Endothelial cell (in vitro differentiated cells): ENCODE data around the gene IL21R. TPM values are rescaled to one million over a fixed set of nuclear protein-coding genes. Genes with fewer than 3 reads are reported as not detected.
"Not testable (repeated sequence)": the region's sequence is repeated elsewhere in the genome, so short reads cannot be mapped to it uniquely, and the experiment has no call there.

Source experiments
- DNase-seq: peaks from one replicate; pipeline ENCODE4 v3.0.0; 2021; ENCODE audit warnings: low spot score
- H3K27ac Mint-ChIP-seq: one replicate; pipeline ENCODE4 v1.8.0; 2021; ENCODE audit warnings: mixed read lengths, inconsistent platforms; ENCODE audit not compliant: unreplicated experiment
- H3K27me3 Mint-ChIP-seq: one replicate; pipeline ENCODE4 v1.8.0; 2021; ENCODE audit warnings: mild to moderate bottlenecking, moderate library complexity, mixed read lengths, inconsistent platforms; ENCODE audit not compliant: unreplicated experiment
- H3K36me3 Mint-ChIP-seq: one replicate; pipeline ENCODE4 v1.8.0; 2021; ENCODE audit warnings: mild to moderate bottlenecking, low read depth, mixed read lengths, inconsistent platforms; ENCODE audit not compliant: unreplicated experiment
- H3K4me1 Mint-ChIP-seq: one replicate; pipeline ENCODE4 v1.8.0; 2021; ENCODE audit warnings: mild to moderate bottlenecking, mixed read lengths, inconsistent platforms; ENCODE audit not compliant: unreplicated experiment
- H3K4me3 Mint-ChIP-seq: one replicate; pipeline ENCODE4 v1.8.0; 2021; ENCODE audit warnings: mild to moderate bottlenecking, mixed read lengths, inconsistent platforms; ENCODE audit not compliant: unreplicated experiment
- H3K9me3 Mint-ChIP-seq: one replicate; pipeline ENCODE4 v1.8.0; 2021; ENCODE audit warnings: mixed read lengths, inconsistent platforms; ENCODE audit not compliant: unreplicated experiment
- total RNA-seq: library from RNA; stranded (reverse); fragmentation: NEBNext Ultra II Directional; extraction: Animal tissue kit (Norgen Biotek cat#: 25700); gene quantifications from one replicate; pipeline ENCODE4 v1.2.1, GENCODE V29; 2021; ENCODE audit not compliant: unreplicated experiment
- TF ChIP-seq, protein P1 (sequence below): fragments of 200-600 bp; sonication (generic); IDR thresholded peaks from one replicate; pipeline ENCODE4 v1.5.0; 2021; ENCODE audit warnings: antibody characterized with exemption; ENCODE audit not compliant: unreplicated experiment

IL21R gene
- total RNA-seq, 1 donor from 2014 or later = not detected

DNA sequence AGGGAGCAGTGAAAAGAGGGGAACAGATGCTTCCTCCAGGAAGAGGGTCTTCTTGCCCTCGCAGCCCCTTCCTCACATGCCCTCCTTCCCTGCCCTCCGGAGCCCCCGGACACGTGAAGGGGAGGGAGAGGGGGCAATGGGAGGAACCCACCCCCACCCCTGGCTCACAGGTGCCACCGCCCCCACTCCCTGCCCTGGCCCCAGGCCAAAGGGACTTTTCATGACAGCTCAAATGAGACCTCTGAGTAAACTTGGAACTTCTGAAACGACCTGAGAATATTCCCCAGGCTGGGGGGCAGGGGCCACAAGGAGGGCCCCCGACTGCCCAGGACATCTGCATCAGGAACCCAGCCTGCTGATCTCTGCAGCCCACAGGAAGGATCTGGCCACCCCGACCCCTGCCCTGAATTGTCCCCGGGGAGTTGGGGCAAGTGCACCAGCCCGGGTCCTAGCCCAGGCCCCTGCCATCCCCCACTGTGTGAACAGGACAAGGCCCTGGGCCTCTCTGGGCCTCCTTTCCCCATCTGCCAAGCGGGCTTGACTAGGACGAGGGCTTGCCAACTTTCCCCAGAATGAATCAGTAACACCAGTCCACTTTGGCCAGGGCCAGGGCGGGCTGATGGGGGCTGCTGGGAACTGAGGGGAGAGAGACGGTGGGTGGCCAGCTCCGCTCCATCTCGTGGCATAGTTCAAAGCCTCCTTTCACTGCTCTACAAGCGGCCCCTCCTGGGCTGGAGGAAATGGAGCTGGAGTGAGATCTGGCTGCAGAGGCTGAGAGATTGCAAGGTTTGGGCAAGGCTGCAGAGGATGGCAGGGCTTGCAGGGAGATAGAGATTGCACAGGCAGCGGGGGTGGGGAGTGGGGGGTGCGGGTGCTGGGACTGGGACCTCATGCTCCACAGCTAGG lies 3.8 kb downstream of the IL21R start:
- no peaks in the 10 kb centered on the region for H3K4me1 Mint-ChIP-seq
- H3K27me3 Mint-ChIP-seq = peaks cover 2% of the 10 kb centered on the region
- H3K4me3 Mint-ChIP-seq = no peak overlapping the region
- no peak for DNase-seq
- H3K36me3 Mint-ChIP-seq = no peaks in the 10 kb centered on the region
- no peak overlapping the region for H3K27ac Mint-ChIP-seq
- H3K9me3 Mint-ChIP-seq = no peaks in the 10 kb centered on the region
- TF ChIP-seq, protein P1, sequence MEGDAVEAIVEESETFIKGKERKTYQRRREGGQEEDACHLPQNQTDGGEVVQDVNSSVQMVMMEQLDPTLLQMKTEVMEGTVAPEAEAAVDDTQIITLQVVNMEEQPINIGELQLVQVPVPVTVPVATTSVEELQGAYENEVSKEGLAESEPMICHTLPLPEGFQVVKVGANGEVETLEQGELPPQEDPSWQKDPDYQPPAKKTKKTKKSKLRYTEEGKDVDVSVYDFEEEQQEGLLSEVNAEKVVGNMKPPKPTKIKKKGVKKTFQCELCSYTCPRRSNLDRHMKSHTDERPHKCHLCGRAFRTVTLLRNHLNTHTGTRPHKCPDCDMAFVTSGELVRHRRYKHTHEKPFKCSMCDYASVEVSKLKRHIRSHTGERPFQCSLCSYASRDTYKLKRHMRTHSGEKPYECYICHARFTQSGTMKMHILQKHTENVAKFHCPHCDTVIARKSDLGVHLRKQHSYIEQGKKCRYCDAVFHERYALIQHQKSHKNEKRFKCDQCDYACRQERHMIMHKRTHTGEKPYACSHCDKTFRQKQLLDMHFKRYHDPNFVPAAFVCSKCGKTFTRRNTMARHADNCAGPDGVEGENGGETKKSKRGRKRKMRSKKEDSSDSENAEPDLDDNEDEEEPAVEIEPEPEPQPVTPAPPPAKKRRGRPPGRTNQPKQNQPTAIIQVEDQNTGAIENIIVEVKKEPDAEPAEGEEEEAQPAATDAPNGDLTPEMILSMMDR = no peak

DNA sequence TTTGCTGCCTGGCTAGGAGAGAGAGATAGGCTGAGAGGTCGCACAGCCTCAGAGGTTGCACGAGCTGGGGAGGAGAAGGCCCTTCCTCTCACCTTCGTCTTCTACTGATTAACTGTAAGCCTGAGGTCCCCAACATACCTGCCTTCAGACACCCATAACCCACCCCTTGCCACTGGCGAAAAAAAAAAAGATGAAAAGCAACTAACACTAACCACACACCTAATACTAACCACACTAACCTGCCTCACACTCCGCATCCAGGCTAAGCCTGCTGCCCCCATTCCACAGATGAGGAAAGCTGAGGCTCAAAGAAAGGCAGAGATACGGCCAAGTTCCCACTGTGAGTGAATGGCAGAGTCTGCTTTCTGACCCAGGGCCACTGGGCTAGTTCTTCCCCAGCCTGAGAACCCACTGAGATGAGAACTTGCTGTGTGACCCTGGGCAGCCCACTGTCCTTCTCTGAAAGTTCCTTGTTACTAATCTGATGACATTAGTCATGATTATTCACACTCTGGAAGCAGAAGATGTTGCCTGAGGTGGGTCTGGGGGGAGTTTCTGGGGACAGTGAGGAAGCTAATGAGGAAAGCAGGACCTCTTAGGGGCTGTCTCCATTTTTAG lies 4.6 kb downstream of the IL21R start:
- DNase-seq = no peak
- no peak overlapping the region for H3K4me3 Mint-ChIP-seq
- TF ChIP-seq, protein P1 = no peak
- no peaks in the 10 kb centered on the region for H3K36me3 Mint-ChIP-seq
- no peaks in the 10 kb centered on the region for H3K4me1 Mint-ChIP-seq
- no peak overlapping the region for H3K27ac Mint-ChIP-seq
- no peaks in the 10 kb centered on the region for H3K9me3 Mint-ChIP-seq
- peaks cover 2% of the 10 kb centered on the region for H3K27me3 Mint-ChIP-seq

DNA sequence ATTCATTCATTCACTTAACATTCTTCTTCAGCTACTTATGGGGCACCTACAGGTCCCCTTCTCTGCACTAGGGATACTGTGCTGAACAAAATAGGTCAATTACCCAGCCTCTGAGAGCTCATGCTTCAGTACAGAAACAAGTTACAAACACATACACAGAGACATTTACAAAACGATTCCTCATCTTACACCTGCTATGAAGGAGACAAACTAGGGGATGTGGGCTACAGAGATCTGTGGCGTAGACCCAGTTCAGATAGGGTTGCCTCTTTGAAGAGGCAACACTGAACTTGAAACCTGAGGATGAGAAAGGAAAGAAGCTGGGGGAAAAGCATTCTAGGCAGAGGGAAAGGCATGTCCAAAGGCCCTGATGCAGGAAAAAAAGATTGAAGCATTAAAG lies 5.2 kb downstream of the IL21R start:
- H3K4me1 Mint-ChIP-seq = no peaks in the 10 kb centered on the region
- H3K27me3 Mint-ChIP-seq = peaks cover 2% of the 10 kb centered on the region
- no peaks in the 10 kb centered on the region for H3K36me3 Mint-ChIP-seq
- DNase-seq = no peak
- H3K9me3 Mint-ChIP-seq = no peaks in the 10 kb centered on the region
- TF ChIP-seq, protein P1 = no peak
- H3K4me3 Mint-ChIP-seq = no peak overlapping the region
- H3K27ac Mint-ChIP-seq = no peak overlapping the region

DNA sequence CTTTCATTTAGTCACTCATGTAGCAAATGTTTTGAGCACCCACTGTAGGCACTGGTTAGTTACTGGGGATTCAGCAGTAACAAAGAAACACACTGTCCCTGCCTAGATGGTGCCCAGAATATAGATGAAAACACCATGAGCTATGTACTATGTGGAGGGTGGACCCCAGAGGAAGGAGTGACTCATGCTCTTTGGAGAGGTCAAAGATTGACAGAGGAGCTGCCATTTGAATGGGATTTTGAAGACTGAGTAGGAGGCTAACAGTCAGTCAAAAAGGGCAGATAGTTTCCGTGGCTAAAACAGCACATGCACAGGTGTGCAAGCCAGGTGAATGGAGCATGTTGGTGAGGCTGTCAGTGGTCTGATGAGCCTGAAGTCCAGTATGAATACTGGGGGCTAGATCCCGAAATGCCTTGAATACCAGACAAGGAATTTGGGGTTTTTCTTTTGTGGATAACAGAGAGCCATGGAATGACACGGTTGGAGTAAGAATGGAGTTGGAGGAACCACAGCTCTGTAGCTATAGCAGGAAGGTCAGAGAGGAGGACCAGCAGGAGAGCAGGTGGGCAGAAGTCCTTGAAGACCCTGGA lies 6.1 kb downstream of the IL21R start:
- no peaks in the 10 kb centered on the region for H3K36me3 Mint-ChIP-seq
- H3K27me3 Mint-ChIP-seq = no peaks in the 10 kb centered on the region
- no peaks in the 10 kb centered on the region for H3K4me1 Mint-ChIP-seq
- H3K27ac Mint-ChIP-seq = no peak overlapping the region
- TF ChIP-seq, protein P1 = no peak
- DNase-seq = no peak
- H3K9me3 Mint-ChIP-seq = no peaks in the 10 kb centered on the region
- no peak overlapping the region for H3K4me3 Mint-ChIP-seq

DNA sequence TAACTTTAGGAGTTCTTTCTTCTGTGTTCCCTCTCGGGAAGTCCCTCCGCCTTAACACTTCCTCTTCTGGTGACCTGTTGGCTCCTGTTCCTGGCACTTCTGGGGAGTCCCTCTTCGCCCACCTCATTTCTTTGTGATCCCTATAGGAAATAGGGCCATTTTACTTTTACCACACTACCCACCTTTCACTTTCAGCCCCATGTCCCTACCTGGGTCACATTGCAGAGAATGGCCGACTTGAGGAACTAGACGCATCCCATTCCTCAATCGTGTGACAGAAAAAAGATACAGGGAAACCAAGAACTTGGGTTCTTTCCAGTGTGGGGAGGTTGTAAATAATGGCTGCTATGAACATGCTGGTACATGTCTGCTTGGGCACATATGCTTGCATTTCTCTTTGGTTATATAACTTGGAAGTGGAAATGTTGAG lies 6.6 kb downstream of the IL21R start:
- Mint-ChIP-seq H3K4me1 (no peaks in the 10 kb centered on the region), H3K27ac (no peak overlapping the region), H3K36me3 (no peaks in the 10 kb centered on the region), H3K4me3 (no peak overlapping the region), H3K9me3 (no peaks in the 10 kb centered on the region), H3K27me3 (no peaks in the 10 kb centered on the region)
- no peak for DNase-seq
- TF ChIP-seq, protein P1 = no peak

DNA sequence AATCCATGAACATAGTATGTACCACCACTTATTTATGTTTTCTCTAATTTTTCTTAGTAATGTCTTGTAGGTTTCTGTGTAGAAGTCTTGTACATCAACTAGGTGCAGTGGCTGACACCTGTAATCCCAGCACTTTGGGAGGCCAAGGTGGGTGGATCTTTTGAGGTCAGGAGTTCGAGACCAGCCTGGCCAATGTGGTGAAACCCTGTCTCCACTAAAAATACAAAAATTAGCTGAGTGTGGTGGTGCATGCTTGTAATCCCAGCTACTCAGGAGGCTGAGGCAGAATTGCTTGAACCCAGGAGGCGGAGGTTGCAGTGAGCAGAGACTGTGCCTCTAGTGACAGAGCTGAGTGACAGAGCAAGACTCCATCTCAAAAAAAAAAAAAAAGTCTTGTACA lies 8.0 kb downstream of the IL21R start:
- not testable (repeated sequence) for H3K36me3 Mint-ChIP-seq, H3K4me3 Mint-ChIP-seq, DNase-seq, H3K9me3 Mint-ChIP-seq, H3K27me3 Mint-ChIP-seq, H3K4me1 Mint-ChIP-seq, H3K27ac Mint-ChIP-seq
